Measurements from ENCODE around the gene CCDC6.

The CCDC6 gene

GRCh38 chr10:59852670-59853069, 53.7 kb downstream of the CCDC6 start:
- DNase-seq (ENCODE audit: low read depth in 1 of 2, low spot score in 1 of 2), result no peak

DNA sequence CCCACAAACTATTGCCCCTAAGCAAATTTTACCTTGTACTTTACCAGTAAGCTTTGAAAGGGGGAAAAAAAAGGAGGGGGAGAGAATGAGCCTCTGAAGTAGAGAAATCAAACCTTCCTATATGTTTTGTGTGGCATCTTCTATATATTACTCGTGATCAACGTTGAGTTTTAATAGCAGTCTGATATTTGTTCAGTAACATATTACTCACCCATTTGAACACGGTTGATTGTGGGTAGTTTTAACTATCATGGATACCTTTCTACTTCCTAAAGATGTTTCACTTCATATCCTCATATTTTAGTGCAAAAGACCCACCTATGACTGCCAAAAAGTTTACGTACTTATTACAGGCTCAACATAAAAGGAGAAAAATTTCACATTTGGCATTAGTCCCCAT, 54.5 kb downstream of the CCDC6 start:
- DNase-seq (ENCODE audit: low read depth in 1 of 2, low spot score in 1 of 2), result no peak

DNA sequence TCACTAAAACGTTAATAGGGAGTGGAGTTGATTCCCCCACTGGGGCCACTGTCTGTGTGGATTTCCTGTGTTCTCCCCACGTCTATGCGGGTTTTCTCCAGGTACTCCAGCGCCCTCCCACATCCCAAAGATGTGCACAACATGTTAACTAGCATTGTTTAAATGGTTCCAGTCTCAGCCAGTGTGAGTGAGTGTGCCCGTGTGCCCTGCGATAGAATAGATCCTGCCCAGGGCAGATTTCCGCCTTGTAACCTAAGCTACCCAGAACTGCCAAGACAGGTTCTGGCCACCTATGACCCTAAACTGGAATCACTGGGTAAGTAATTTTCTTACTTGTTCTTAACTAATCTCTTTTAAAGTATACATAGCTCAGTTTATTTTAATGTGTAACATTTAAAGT, 58.5 kb downstream of the CCDC6 start:
- DNase-seq (ENCODE audit: low read depth in 1 of 2, low spot score in 1 of 2), result no peak

- DNase-seq (ENCODE audit: low read depth in 1 of 2, low spot score in 1 of 2), result no peak
Measured at GRCh38 chr10:59847326-59847725, 59.0 kb downstream of the CCDC6 start.

DNA sequence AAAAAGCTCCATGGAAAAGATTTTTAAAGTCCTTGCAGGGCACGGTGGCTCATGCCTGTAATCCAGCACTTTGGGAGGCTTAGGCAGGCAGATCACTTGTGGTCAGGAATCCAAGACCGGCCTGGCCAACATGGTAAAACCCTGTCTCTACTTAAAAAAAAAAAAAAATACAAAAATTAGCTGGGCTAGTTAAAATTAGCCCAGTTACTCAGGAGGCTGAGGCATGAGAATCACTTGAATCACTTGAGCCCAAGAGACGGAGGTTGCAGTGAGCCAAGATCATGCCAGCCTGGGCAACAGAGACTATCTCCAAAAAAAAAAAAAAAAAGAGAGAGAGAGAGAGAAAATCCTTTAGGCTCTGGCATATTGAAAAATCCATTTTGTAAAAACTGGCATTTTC, 61.9 kb downstream of the CCDC6 start:
- no peak for DNase-seq (ENCODE audit: low read depth in 1 of 2, low spot score in 1 of 2)

GRCh38 chr10:59843748-59844147, 62.6 kb downstream of the CCDC6 start:
- DNase-seq (ENCODE audit: low read depth in 1 of 2, low spot score in 1 of 2), result no peak

DNA sequence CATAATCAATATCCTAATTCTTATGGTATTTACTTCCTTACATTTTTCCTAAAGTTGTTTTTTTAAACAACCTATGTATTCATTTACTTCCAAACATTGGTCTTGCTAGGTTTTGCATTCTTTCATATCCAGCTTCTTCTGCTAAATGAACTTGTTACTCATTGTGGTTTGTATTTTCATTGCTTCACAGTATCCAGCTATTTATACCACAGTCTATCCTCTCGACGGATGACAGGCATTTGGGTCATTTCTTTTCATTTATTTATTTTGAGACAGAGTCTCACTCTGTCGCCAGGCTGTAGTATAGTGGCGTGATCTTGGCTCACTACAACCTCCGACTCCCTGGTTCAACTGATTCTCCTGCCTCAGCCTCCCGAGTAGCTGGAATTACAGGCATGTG, 66.8 kb downstream of the CCDC6 start:
- DNase-seq (ENCODE audit: low read depth in 1 of 2, low spot score in 1 of 2), result no peak

GRCh38 chr10:59838085-59838789, 68.1 kb downstream of the CCDC6 start:
- DNase-seq (ENCODE audit: low read depth in 1 of 2, low spot score in 1 of 2), result no peak

- DNase-seq (ENCODE audit: low read depth in 1 of 2, low spot score in 1 of 2), result no peak
Measured at GRCh38 chr10:59833810-59834209, 72.5 kb downstream of the CCDC6 start.

GRCh38 chr10:59832506-59832905, 73.8 kb downstream of the CCDC6 start:
- DNase-seq (ENCODE audit: low read depth in 1 of 2, low spot score in 1 of 2), result no peak

- DNase-seq (ENCODE audit: low read depth in 1 of 2, low spot score in 1 of 2), result no peak
Measured at GRCh38 chr10:59831658-59832503, 74.5 kb downstream of the CCDC6 start.

GRCh38 chr10:59830601-59831259, 75.6 kb downstream of the CCDC6 start:
- no peak for DNase-seq (ENCODE audit: low read depth in 1 of 2, low spot score in 1 of 2)

GRCh38 chr10:59829601-59830000, 76.8 kb downstream of the CCDC6 start:
- no peak for DNase-seq (ENCODE audit: low read depth in 1 of 2, low spot score in 1 of 2)

DNA sequence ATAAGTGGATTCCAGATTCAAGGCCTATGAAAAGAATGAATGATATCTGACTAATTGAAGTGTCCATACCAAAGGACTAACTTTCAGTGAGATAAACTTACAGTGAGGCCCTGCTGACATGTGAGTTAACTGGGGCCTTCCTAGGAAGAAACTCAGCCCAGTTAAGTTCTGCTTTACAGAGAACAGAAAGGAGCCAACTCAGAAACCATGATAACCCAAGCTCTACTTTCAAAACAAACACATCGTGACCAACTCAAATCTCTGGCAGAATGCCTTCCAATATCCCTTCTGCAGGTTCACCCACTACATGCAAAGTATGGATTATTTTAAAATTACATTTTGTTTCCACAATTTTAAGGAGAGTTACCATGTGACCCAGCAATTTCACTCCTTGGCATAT, 77.3 kb downstream of the CCDC6 start:
- no peak for DNase-seq (ENCODE audit: low read depth in 1 of 2, low spot score in 1 of 2)

DNA sequence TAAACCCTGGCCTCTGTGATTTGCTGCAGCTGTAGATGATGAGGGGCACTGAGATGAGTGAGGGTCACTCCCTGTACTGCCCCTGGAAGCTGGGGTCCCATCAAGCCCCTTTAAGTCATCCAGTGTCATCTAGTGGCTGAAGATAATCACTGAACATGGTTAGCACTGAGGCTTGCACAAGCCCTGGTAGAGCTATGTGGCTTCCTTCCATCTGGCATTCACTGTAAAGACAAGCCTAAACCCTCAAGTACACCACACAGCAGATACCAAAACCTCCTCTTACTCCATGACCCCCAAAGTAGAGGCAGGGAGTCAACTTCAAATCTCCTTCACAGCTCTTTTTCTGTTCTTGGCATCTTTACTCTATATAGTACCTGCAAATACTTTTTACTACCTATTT, 80.4 kb downstream of the CCDC6 start:
- no peak for DNase-seq (ENCODE audit: low read depth in 1 of 2, low spot score in 1 of 2)

GRCh38 chr10:59823751-59824150, 82.6 kb downstream of the CCDC6 start:
- no peak for DNase-seq (ENCODE audit: low read depth in 1 of 2, low spot score in 1 of 2)

GRCh38 chr10:59823111-59823510, 83.2 kb downstream of the CCDC6 start:
- no peak for DNase-seq (ENCODE audit: low read depth in 1 of 2, low spot score in 1 of 2)

- DNase-seq (ENCODE audit: low read depth in 1 of 2, low spot score in 1 of 2), result no peak
Measured at GRCh38 chr10:59820471-59820870, 85.9 kb downstream of the CCDC6 start.

GRCh38 chr10:59819683-59820082, 86.7 kb downstream of the CCDC6 start:
- DNase-seq (ENCODE audit: low read depth in 1 of 2, low spot score in 1 of 2), result no peak

DNA sequence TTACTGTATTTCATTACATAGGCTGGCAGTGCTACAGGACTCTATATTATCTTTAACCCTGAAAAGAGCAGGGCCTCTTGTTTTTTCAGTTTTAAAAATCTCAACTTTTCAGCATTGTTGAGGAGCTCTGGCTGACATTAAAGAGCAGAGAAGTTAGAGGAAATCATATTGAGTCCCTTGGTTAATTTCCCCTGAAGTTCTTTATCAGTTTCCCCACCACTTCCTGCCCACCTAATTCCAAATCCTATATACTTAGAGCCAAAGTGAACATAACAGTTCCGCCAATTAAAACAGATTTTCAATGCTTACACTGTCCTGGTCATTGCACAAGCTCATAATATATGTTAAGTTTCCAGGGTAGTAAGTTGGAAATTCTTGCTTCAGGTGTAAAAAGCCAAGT, 87.1 kb downstream of the CCDC6 start:
- DNase-seq (ENCODE audit: low read depth in 1 of 2, low spot score in 1 of 2), result no peak

DNA sequence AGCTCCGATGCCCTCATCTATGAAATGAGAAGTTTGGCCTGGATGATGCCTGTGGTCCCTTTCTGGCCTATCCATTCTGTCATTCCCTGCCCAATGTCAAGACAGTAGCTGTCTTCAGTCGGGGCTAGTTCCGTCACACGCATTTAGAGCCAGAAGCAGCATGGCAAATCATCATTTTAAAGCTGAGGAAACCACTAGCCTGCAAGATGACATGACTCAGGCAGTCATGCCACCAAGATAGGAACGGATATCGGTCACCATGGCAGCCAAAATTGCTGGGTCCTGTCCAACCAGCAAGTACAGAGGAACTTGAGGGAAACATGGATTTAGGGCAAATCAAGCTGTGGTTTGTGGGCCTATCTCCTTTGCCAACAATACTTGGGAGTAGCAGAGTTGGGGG, 88.6 kb downstream of the CCDC6 start:
- no peak for DNase-seq (ENCODE audit: low read depth in 1 of 2, low spot score in 1 of 2)

- no peak for DNase-seq (ENCODE audit: low read depth in 1 of 2, low spot score in 1 of 2)
Measured at GRCh38 chr10:59814878-59815277, 91.5 kb downstream of the CCDC6 start.

Data from stimulated activated CD4-positive, alpha-beta T cell treated with anti-CD3 and anti-CD28 coated beads, Interleukin-15, amount 100 ng/mL, for 1 hour (primary cell).